HG03565 (cell line): ENCODE measurements around the gene KIF1A.

Experiments used
- ATAC-seq: cut with Tn5 transposase; IDR thresholded peaks from one replicate; pipeline ENCODE4 v1.9.1; 2021; ENCODE audit warnings: mild to moderate bottlenecking, moderate library complexity; ENCODE audit not compliant: unreplicated experiment

Gene KIF1A

GRCh38 chr2:240672076-240672700 lies 147.8 kb downstream of the KIF1A start:
- no peak for ATAC-seq

- no peak for ATAC-seq
These were observed 149.1 kb downstream of the KIF1A start for GRCh38 chr2:240670950-240671349.

GRCh38 chr2:240670402-240670801 lies 149.6 kb downstream of the KIF1A start:
- ATAC-seq: no peak

- no peak for ATAC-seq
These were observed 155.4 kb downstream of the KIF1A start for GRCh38 chr2:240664622-240665021.
